IMR-90 (cell line): ENCODE data around the gene OSBPL6. TPM values are rescaled to one million over a fixed set of nuclear protein-coding genes. Genes with fewer than 3 reads are reported as not detected.

Source experiments
- ATAC-seq: fragments of 200-7000 bp; cut with Tn5 transposase; 2 replicates; pipeline ENCODE4 v1.9.1; 2020; ENCODE audit warnings: low read depth, mild to moderate bottlenecking, moderate library complexity
- BruUV-seq: library from RNA; stranded (reverse); fragments of 400-500 nt; replicated peaks from 2 replicates; lab custom pipeline; 2021; lab: Mats Ljungman, UMichigan
- CTCF ChIA-PET: fragments of 300-600 bp; formaldehyde crosslinking; extraction: SDS; loops from one replicate; lab custom pipeline; 2021; ENCODE audit warnings: antibody characterized with exemption; lab: Yijun Ruan, JAX
- POLR2A ChIA-PET: fragments of 300-600 bp; sonication (Branson Sonifier 250); formaldehyde crosslinking; loops from one replicate; lab custom pipeline; 2022; ENCODE audit warnings: antibody characterized with exemption; ENCODE audit not compliant: unreplicated experiment; lab: Charles Lee
- DNase-seq: peaks from one replicate; pipeline ENCODE4 v3.0.0; 2013
- H2AFZ ChIP-seq: replicated peaks from 2 replicates; pipeline ENCODE3; 2013; ENCODE audit warnings: low read length, mild to moderate bottlenecking; ENCODE audit not compliant: poor library complexity
- H2AK5ac ChIP-seq: 2 replicates; pipeline ENCODE4 v1.6.1; 2013; ENCODE audit warnings: low read depth, low read length, inconsistent platforms
- H2AK9ac ChIP-seq: replicated peaks from 2 replicates; pipeline ENCODE3; 2013; ENCODE audit warnings: mild to moderate bottlenecking, low read depth, low read length, moderate library complexity; ENCODE audit not compliant: poor library complexity
- H2BK120ac ChIP-seq: 2 replicates; pipeline ENCODE4 v1.6.1; 2013; ENCODE audit warnings: low read depth, low read length, inconsistent platforms
- H2BK15ac ChIP-seq: 3 replicates; pipeline ENCODE4 v1.6.1; 2013; ENCODE audit warnings: low read depth, low read length, inconsistent platforms
- H2BK20ac ChIP-seq: 2 replicates; pipeline ENCODE4 v1.6.1; 2013; ENCODE audit warnings: low read depth, mild to moderate bottlenecking, inconsistent platforms, low read length, moderate library complexity
- H2BK5ac ChIP-seq: 2 replicates; pipeline ENCODE4 v1.6.1; 2013; ENCODE audit warnings: mild to moderate bottlenecking, low read depth, low read length, inconsistent platforms; ENCODE audit not compliant: poor library complexity, severe bottlenecking
- H3K14ac ChIP-seq: replicated peaks from 2 replicates; pipeline ENCODE4 v1.6.1; 2013; ENCODE audit warnings: low read depth, low read length, inconsistent platforms
- H3K18ac ChIP-seq: 2 replicates; pipeline ENCODE4 v1.6.1; 2013; ENCODE audit warnings: low read depth, low read length, control low read depth
- H3K23ac ChIP-seq: 2 replicates; pipeline ENCODE4 v1.6.1; 2013; ENCODE audit warnings: low read depth, low read length, inconsistent platforms
- H3K27ac ChIP-seq: 2 replicates; pipeline ENCODE4 v1.5.1; 2013; ENCODE audit warnings: mild to moderate bottlenecking, control low read depth, low read length; ENCODE audit not compliant: insufficient read depth
- H3K27me3 ChIP-seq: 2 replicates; pipeline ENCODE4 v1.6.1; 2013; ENCODE audit warnings: low read length; ENCODE audit not compliant: control insufficient read depth, insufficient read depth
- H3K36me3 ChIP-seq: 2 replicates; pipeline ENCODE4 v1.6.1; 2013; ENCODE audit warnings: low read length, mixed read lengths; ENCODE audit not compliant: control insufficient read depth, insufficient read depth
- H3K4ac ChIP-seq: 2 replicates; pipeline ENCODE4 v1.6.1; 2013; ENCODE audit warnings: low read depth, low read length, inconsistent platforms
- H3K4me1 ChIP-seq: 2 replicates; pipeline ENCODE4 v1.6.1; 2013; ENCODE audit warnings: low read length, mixed read lengths; ENCODE audit not compliant: control insufficient read depth, insufficient read depth
- H3K4me2 ChIP-seq: 2 replicates; pipeline ENCODE4 v1.6.1; 2013; ENCODE audit warnings: low read depth, mild to moderate bottlenecking, control low read depth, low read length, moderate library complexity
- H3K4me3 ChIP-seq: 2 replicates; pipeline ENCODE4 v1.5.1; 2013; ENCODE audit warnings: low read depth, mild to moderate bottlenecking, control low read depth, low read length, moderate library complexity; ENCODE audit not compliant: insufficient read depth
- H3K56ac ChIP-seq: 2 replicates; pipeline ENCODE4 v1.6.1; 2013; ENCODE audit warnings: low read length, inconsistent platforms; ENCODE audit not compliant: insufficient read depth; ENCODE audit errors: extremely low read depth
- H3K79me1 ChIP-seq, 2 experiments: 2 replicates each; pipeline ENCODE4 v1.6.1; 2013; ENCODE audit warnings: low read length in 2 of 2, inconsistent platforms in 1 of 2, low read depth in 1 of 2
- H3K9ac ChIP-seq: 2 replicates; pipeline ENCODE4 v1.6.1; 2013; ENCODE audit warnings: low read depth, low read length, control low read depth
- H3K9me1 ChIP-seq: 2 replicates; pipeline ENCODE4 v1.6.1; 2013; ENCODE audit warnings: low read length, inconsistent platforms; ENCODE audit not compliant: insufficient read depth
- H3K9me3 ChIP-seq: 2 replicates; pipeline ENCODE4 v1.6.1; 2013; ENCODE audit warnings: low read length; ENCODE audit not compliant: control insufficient read depth, insufficient read depth
- H4K20me1 ChIP-seq: 2 replicates; pipeline ENCODE4 v1.6.1; 2013; ENCODE audit warnings: low read length, inconsistent platforms; ENCODE audit not compliant: insufficient read depth
- H4K5ac ChIP-seq: 2 replicates; pipeline ENCODE4 v1.6.1; 2013; ENCODE audit warnings: mild to moderate bottlenecking, low read depth, low read length, control low read depth
- H4K8ac ChIP-seq, 2 experiments: 2 replicates each; pipeline ENCODE4 v1.6.1; 2013; ENCODE audit warnings: low read depth in 2 of 2, low read length in 2 of 2, control low read depth in 1 of 2, inconsistent platforms in 1 of 2
- H4K91ac ChIP-seq: 2 replicates; pipeline ENCODE4 v1.6.1; 2013; ENCODE audit warnings: low read depth, low read length, inconsistent platforms; ENCODE audit not compliant: insufficient read depth
- BHLHE40 ChIP-seq: fragments of 150-350 bp; IDR thresholded peaks from 2 replicates; pipeline ENCODE4 v1.6.1; 2016; ENCODE audit warnings: mild to moderate bottlenecking, low read depth, low read length
- CEBPB ChIP-seq: IDR thresholded peaks from 2 replicates; pipeline ENCODE4 v1.6.1; 2012; ENCODE audit warnings: low read depth, low read length, improper control_type of control experiment
- CHD1 ChIP-seq: IDR thresholded peaks from 2 replicates; pipeline ENCODE4 v1.6.1; 2012; ENCODE audit warnings: low read depth, low read length, improper control_type of control experiment
- FOS ChIP-seq: fragments of 150-350 bp; IDR thresholded peaks from 2 replicates; pipeline ENCODE4 v1.6.1; 2016; ENCODE audit warnings: low read depth, low read length
- MAFK ChIP-seq: IDR thresholded peaks from 2 replicates; pipeline ENCODE4 v1.6.1; 2012; ENCODE audit warnings: low read depth, low read length, improper control_type of control experiment
- MAZ ChIP-seq: IDR thresholded peaks from 2 replicates; pipeline ENCODE4 v1.6.1; 2012; ENCODE audit warnings: low read depth, mild to moderate bottlenecking, low read length, improper control_type of control experiment, moderate library complexity, borderline replicate concordance
- MXI1 ChIP-seq: IDR thresholded peaks from 2 replicates; pipeline ENCODE4 v1.6.1; 2012; ENCODE audit warnings: low read depth, mild to moderate bottlenecking, low read length, moderate library complexity, borderline replicate concordance
- NFE2L2 ChIP-seq: fragments of 150-350 bp; IDR thresholded peaks from 2 replicates; pipeline ENCODE4 v1.6.1; 2016; ENCODE audit warnings: low read depth, mild to moderate bottlenecking, low read length
- POLR2A ChIP-seq: IDR thresholded peaks from 2 replicates; pipeline ENCODE4 v1.6.1; 2012; ENCODE audit warnings: mild to moderate bottlenecking, low read depth, low read length
- RAD21 ChIP-seq: IDR thresholded peaks from 2 replicates; pipeline ENCODE4 v1.6.1; 2012; ENCODE audit warnings: low read length, improper control_type of control experiment
- RCOR1 ChIP-seq: IDR thresholded peaks from 2 replicates; pipeline ENCODE4 v1.6.1; 2012; ENCODE audit warnings: mild to moderate bottlenecking, low read length, improper control_type of control experiment; ENCODE audit not compliant: insufficient replicate concordance
- RFX5 ChIP-seq: IDR thresholded peaks from 2 replicates; pipeline ENCODE4 v1.8.0; 2012; ENCODE audit warnings: low read depth, mild to moderate bottlenecking, low read length, moderate library complexity
- SMC3 ChIP-seq: fragments of 150-350 bp; IDR thresholded peaks from 2 replicates; pipeline ENCODE4 v1.6.1; 2016; ENCODE audit warnings: low read depth, mild to moderate bottlenecking, antibody characterized with exemption, low read length, moderate library complexity
- WGBS, 2 experiments: methylation state at CpG; one replicate each; pipeline versions ENCODE4 v1.1.5 to v1.1.7; 2013; ENCODE audit warnings: missing lambda C conversion rate in 2 of 2; ENCODE audit not compliant: insufficient read length in 1 of 2; ENCODE audit errors: extremely low coverage in 2 of 2; 5-methylcytosine and 5-hydroxymethylcytosine counted together
- dilution Hi-C: fragments of 300-500 bp; cut with HindIII; formaldehyde crosslinking; loops from one replicate; pipeline ENCODE4 v1.14.3; 2018; ENCODE audit warnings: low sequenced_read_pairs; ENCODE audit not compliant: unreplicated experiment
- in situ Hi-C: fragments of 300-500 bp; cut with MboI; formaldehyde crosslinking; loops from 3 replicates; pipeline ENCODE4 v1.14.3; 2019; ENCODE audit warnings: low sequenced_read_pairs, inconsistent platforms, mixed read lengths
- intact Hi-C: fragments of 100-400 bp; cut with micrococcal nuclease; formaldehyde crosslinking; loops from 2 replicates; pipeline ENCODE4 v1.10.0; 2022
- polyA plus RNA-seq, 3 experiments: library from polyadenylated mRNA; depleted of rRNA; stranded (reverse); fragments of >200 nt; gene quantifications; 2 replicates each; pipeline ENCODE4 v1.2.3, GENCODE V29; 2012; ENCODE audit warnings: low replicate concordance in 1 of 3
- total RNA-seq: library from RNA; depleted of rRNA; stranded (reverse); fragments of >200 nt; gene quantifications from 2 replicates; pipeline ENCODE4 v1.2.3, GENCODE V29; 2012
- TF ChIP-seq, protein P1 (sequence below): fragments of 150-350 bp; IDR thresholded peaks from 2 replicates; pipeline ENCODE4 v1.6.1; 2017; ENCODE audit warnings: mild to moderate bottlenecking, antibody characterized with exemption, low read length, low read depth
- TF ChIP-seq, protein P2 (sequence below): fragments of 150-350 bp; IDR thresholded peaks from 2 replicates; pipeline ENCODE4 v1.6.1; 2016; ENCODE audit warnings: low read depth, mild to moderate bottlenecking, low read length, moderate library complexity, borderline replicate concordance
- TF ChIP-seq, protein P3 (sequence below): conservative IDR thresholded peaks from 2 replicates; pipeline ENCODE4 v1.5.1; 2012; ENCODE audit warnings: mild to moderate bottlenecking, low read depth, low read length, improper control_type of control experiment

OSBPL6 gene
- total and polyA plus RNA-seq, 2 of the 4 experiments (the other 2 are of a cell fraction): 3.2 to 3.7 TPM

GRCh38 chr2:178397002-178397605, 202.8 kb downstream of the OSBPL6 start:
- no peak overlapping the region for H2BK15ac ChIP-seq
- in situ Hi-C loops (no loop called here), intact Hi-C loops (no loop called here), dilution Hi-C loops (no loop called here)
- no peaks in the 10 kb centered on the region for H3K36me3 ChIP-seq
- H3K18ac ChIP-seq: no peak overlapping the region
- H2BK5ac ChIP-seq: no peak overlapping the region
- WGBS, 2 experiments: no CpG with 5 or more reads among the region's 7 CpGs
- H3K9me1 ChIP-seq: no peaks in the 10 kb centered on the region
- no peak overlapping the region for H3K9ac ChIP-seq
- H3K27me3 ChIP-seq: no peaks in the 10 kb centered on the region
- H4K5ac ChIP-seq: no peak overlapping the region
- no peak overlapping the region for H2AFZ ChIP-seq
- H3K4me2 ChIP-seq: no peak overlapping the region
- H3K27ac ChIP-seq: no peak overlapping the region
- H3K4me3 ChIP-seq: no peak overlapping the region
- H3K23ac ChIP-seq: no peak overlapping the region
- H4K20me1 ChIP-seq: no peaks in the 10 kb centered on the region
- ChIA-PET CTCF (interaction anchor here (0.5 to 2.0 kb wide), 8 partner anchors 8 to 288 kb away, joined by 3 to 8 read pairs (median 3); no protein-coding TSS in a partner anchor), POLR2A (no interaction called here)
- no TSS peak for BruUV-seq
- no peak overlapping the region for H3K56ac ChIP-seq
- DNase-seq (peak; percentile 55), ATAC-seq (peak; percentile 66)
- no peak overlapping the region for H2AK5ac ChIP-seq
- H4K91ac ChIP-seq: no peak overlapping the region
- no peaks in the 10 kb centered on the region for H3K79me1 ChIP-seq
- TF ChIP-seq, protein P1, sequence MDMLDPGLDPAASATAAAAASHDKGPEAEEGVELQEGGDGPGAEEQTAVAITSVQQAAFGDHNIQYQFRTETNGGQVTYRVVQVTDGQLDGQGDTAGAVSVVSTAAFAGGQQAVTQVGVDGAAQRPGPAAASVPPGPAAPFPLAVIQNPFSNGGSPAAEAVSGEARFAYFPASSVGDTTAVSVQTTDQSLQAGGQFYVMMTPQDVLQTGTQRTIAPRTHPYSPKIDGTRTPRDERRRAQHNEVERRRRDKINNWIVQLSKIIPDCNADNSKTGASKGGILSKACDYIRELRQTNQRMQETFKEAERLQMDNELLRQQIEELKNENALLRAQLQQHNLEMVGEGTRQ: no peak
- TF ChIP-seq MXI1: no peak
- TF ChIP-seq MAFK: peak; percentile 84
- TF ChIP-seq CEBPB: peak; percentile 67
- peak; percentile 45 for TF ChIP-seq RAD21
- TF ChIP-seq CHD1: no peak
- TF ChIP-seq MAZ: no peak
- TF ChIP-seq, protein P2, sequence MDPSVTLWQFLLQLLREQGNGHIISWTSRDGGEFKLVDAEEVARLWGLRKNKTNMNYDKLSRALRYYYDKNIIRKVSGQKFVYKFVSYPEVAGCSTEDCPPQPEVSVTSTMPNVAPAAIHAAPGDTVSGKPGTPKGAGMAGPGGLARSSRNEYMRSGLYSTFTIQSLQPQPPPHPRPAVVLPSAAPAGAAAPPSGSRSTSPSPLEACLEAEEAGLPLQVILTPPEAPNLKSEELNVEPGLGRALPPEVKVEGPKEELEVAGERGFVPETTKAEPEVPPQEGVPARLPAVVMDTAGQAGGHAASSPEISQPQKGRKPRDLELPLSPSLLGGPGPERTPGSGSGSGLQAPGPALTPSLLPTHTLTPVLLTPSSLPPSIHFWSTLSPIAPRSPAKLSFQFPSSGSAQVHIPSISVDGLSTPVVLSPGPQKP: no peak
- TF ChIP-seq FOS: no peak
- TF ChIP-seq SMC3: peak; percentile 40
- TF ChIP-seq BHLHE40: no peak
- TF ChIP-seq, protein P3, sequence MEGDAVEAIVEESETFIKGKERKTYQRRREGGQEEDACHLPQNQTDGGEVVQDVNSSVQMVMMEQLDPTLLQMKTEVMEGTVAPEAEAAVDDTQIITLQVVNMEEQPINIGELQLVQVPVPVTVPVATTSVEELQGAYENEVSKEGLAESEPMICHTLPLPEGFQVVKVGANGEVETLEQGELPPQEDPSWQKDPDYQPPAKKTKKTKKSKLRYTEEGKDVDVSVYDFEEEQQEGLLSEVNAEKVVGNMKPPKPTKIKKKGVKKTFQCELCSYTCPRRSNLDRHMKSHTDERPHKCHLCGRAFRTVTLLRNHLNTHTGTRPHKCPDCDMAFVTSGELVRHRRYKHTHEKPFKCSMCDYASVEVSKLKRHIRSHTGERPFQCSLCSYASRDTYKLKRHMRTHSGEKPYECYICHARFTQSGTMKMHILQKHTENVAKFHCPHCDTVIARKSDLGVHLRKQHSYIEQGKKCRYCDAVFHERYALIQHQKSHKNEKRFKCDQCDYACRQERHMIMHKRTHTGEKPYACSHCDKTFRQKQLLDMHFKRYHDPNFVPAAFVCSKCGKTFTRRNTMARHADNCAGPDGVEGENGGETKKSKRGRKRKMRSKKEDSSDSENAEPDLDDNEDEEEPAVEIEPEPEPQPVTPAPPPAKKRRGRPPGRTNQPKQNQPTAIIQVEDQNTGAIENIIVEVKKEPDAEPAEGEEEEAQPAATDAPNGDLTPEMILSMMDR: peak; percentile 70
- no peak for TF ChIP-seq RCOR1
- no peak for TF ChIP-seq RFX5
- no peak for TF ChIP-seq POLR2A
- no peak for TF ChIP-seq NFE2L2
- no peaks in the 10 kb centered on the region for H3K4me1 ChIP-seq
- H3K9me3 ChIP-seq: no peaks in the 10 kb centered on the region
- no peak overlapping the region for H2BK20ac ChIP-seq
- no peak overlapping the region for H2BK120ac ChIP-seq
- H3K4ac ChIP-seq: no peak overlapping the region
- H3K14ac ChIP-seq: no peak overlapping the region
- no peak overlapping the region for H2AK9ac ChIP-seq
- no peak overlapping the region for H4K8ac ChIP-seq
